WTC11 (cell line): ENCODE data around the gene AUH. TPM values are rescaled to one million over a fixed set of nuclear protein-coding genes. Genes with fewer than 3 reads are reported as not detected.

Source experiments
- ARID4B ChIP-seq: sonication (generic); formaldehyde crosslinking; IDR thresholded peaks from 2 replicates; pipeline ENCODE4 v1.8.0; 2023; ENCODE audit warnings: missing genetic modification reagents, mild to moderate bottlenecking, borderline replicate concordance
- E2F4 ChIP-seq: sonication (generic); formaldehyde crosslinking; IDR thresholded peaks from 2 replicates; pipeline ENCODE4 v1.8.1; 2022; ENCODE audit warnings: low read depth, mild to moderate bottlenecking, moderate library complexity, missing genetic modification reagents, borderline replicate concordance
- FOXJ3 ChIP-seq: sonication (generic); formaldehyde crosslinking; IDR thresholded peaks from 2 replicates; pipeline ENCODE4 v1.9.0; 2021; ENCODE audit warnings: missing genetic modification reagents, mild to moderate bottlenecking, borderline replicate concordance
- FOXK1 ChIP-seq: sonication (generic); formaldehyde crosslinking; IDR thresholded peaks from 2 replicates; pipeline ENCODE4 v1.8.0; 2022; ENCODE audit warnings: mild to moderate bottlenecking, moderate library complexity, missing genetic modification reagents
- GABPB1 ChIP-seq: sonication (generic); formaldehyde crosslinking; IDR thresholded peaks from 2 replicates; pipeline ENCODE4 v1.8.1; 2023; ENCODE audit warnings: mild to moderate bottlenecking, missing genetic modification reagents
- GTF2I ChIP-seq: fragments of 250-450 bp; sonication (Bioruptor Pico); conservative IDR thresholded peaks from 2 replicates; pipeline ENCODE4 v1.4.0; 2021; ENCODE audit warnings: mild to moderate bottlenecking
- HMGA2 ChIP-seq: fragments of 250-450 bp; sonication (Bioruptor Pico); IDR thresholded peaks from 2 replicates; pipeline ENCODE4 v1.4.0; 2021; ENCODE audit warnings: mild to moderate bottlenecking, moderate library complexity
- NFATC4 ChIP-seq: fragments of 250-450 bp; sonication (Bioruptor Pico); IDR thresholded peaks from 2 replicates; pipeline ENCODE4 v1.9.0; 2021; ENCODE audit warnings: mild to moderate bottlenecking
- SMAD4 ChIP-seq: sonication (generic); formaldehyde crosslinking; IDR thresholded peaks from 2 replicates; pipeline ENCODE4 v1.8.0; 2022; ENCODE audit warnings: mild to moderate bottlenecking, missing genetic modification reagents
- SP1 ChIP-seq: sonication (generic); formaldehyde crosslinking; conservative IDR thresholded peaks from 2 replicates; pipeline ENCODE4 v1.8.1; 2022; ENCODE audit warnings: missing genetic modification reagents
- TEAD4 ChIP-seq: sonication (generic); formaldehyde crosslinking; IDR thresholded peaks from 2 replicates; pipeline ENCODE4 v1.8.0; 2022; ENCODE audit warnings: mild to moderate bottlenecking, missing genetic modification reagents
- ZBTB21 ChIP-seq: sonication (generic); formaldehyde crosslinking; IDR thresholded peaks from 2 replicates; pipeline ENCODE4 v1.8.1; 2023; ENCODE audit warnings: mild to moderate bottlenecking, missing genetic modification reagents, borderline replicate concordance
- ZMAT4 ChIP-seq: fragments of 250-450 bp; sonication (Bioruptor Pico); IDR thresholded peaks from 2 replicates; pipeline ENCODE4 v1.9.0; 2021; ENCODE audit warnings: mild to moderate bottlenecking
- ZNF263 ChIP-seq: sonication (generic); formaldehyde crosslinking; IDR thresholded peaks from 2 replicates; pipeline ENCODE4 v1.8.1; 2022; ENCODE audit warnings: low read depth, mild to moderate bottlenecking, moderate library complexity, missing genetic modification reagents
- ZNF317 ChIP-seq: sonication (generic); formaldehyde crosslinking; IDR thresholded peaks from 2 replicates; pipeline ENCODE4 v1.8.1; 2023; ENCODE audit warnings: low read depth, mild to moderate bottlenecking, moderate library complexity, missing genetic modification reagents, borderline replicate concordance
- ZNF423 ChIP-seq: fragments of 250-450 bp; sonication (Bioruptor Pico); IDR thresholded peaks from 2 replicates; pipeline ENCODE4 v2.1.2; 2022; ENCODE audit warnings: mild to moderate bottlenecking, moderate library complexity
- total RNA-seq: library from RNA; stranded (reverse); gene quantifications from 3 replicates; pipeline ENCODE4 v1.2.3, GENCODE V29; 2021
- TF ChIP-seq, protein P1 (sequence below): fragments of 250-450 bp; sonication (Bioruptor Pico); IDR thresholded peaks from 2 replicates; pipeline ENCODE4 v1.8.0; 2021; ENCODE audit warnings: mild to moderate bottlenecking
- TF ChIP-seq, protein P2 (sequence below): sonication (generic); formaldehyde crosslinking; IDR thresholded peaks from 2 replicates; pipeline ENCODE4 v1.8.0; 2022; ENCODE audit warnings: missing genetic modification reagents
- TF ChIP-seq, protein P3 (sequence below): sonication (generic); formaldehyde crosslinking; IDR thresholded peaks from 2 replicates; pipeline ENCODE4 v1.8.1; 2023; ENCODE audit warnings: mild to moderate bottlenecking, missing genetic modification reagents
- TF ChIP-seq, protein P4 (sequence below): sonication (generic); formaldehyde crosslinking; IDR thresholded peaks from 2 replicates; pipeline ENCODE4 v1.8.1; 2022; ENCODE audit warnings: missing genetic modification reagents, borderline replicate concordance
- TF ChIP-seq, protein P5 (sequence below): sonication (generic); formaldehyde crosslinking; conservative IDR thresholded peaks from 2 replicates; pipeline ENCODE4 v1.8.1; 2022; ENCODE audit warnings: mild to moderate bottlenecking, missing genetic modification reagents

Gene AUH
- total RNA-seq, 1 experiment from 2014 or later, result 30.4 TPM

- TF ChIP-seq, protein P1, sequence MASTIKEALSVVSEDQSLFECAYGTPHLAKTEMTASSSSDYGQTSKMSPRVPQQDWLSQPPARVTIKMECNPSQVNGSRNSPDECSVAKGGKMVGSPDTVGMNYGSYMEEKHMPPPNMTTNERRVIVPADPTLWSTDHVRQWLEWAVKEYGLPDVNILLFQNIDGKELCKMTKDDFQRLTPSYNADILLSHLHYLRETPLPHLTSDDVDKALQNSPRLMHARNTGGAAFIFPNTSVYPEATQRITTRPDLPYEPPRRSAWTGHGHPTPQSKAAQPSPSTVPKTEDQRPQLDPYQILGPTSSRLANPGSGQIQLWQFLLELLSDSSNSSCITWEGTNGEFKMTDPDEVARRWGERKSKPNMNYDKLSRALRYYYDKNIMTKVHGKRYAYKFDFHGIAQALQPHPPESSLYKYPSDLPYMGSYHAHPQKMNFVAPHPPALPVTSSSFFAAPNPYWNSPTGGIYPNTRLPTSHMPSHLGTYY, result no peak
- TF ChIP-seq ZNF423 (CRISPR knock-in tag), result no peak
- TF ChIP-seq, protein P2, sequence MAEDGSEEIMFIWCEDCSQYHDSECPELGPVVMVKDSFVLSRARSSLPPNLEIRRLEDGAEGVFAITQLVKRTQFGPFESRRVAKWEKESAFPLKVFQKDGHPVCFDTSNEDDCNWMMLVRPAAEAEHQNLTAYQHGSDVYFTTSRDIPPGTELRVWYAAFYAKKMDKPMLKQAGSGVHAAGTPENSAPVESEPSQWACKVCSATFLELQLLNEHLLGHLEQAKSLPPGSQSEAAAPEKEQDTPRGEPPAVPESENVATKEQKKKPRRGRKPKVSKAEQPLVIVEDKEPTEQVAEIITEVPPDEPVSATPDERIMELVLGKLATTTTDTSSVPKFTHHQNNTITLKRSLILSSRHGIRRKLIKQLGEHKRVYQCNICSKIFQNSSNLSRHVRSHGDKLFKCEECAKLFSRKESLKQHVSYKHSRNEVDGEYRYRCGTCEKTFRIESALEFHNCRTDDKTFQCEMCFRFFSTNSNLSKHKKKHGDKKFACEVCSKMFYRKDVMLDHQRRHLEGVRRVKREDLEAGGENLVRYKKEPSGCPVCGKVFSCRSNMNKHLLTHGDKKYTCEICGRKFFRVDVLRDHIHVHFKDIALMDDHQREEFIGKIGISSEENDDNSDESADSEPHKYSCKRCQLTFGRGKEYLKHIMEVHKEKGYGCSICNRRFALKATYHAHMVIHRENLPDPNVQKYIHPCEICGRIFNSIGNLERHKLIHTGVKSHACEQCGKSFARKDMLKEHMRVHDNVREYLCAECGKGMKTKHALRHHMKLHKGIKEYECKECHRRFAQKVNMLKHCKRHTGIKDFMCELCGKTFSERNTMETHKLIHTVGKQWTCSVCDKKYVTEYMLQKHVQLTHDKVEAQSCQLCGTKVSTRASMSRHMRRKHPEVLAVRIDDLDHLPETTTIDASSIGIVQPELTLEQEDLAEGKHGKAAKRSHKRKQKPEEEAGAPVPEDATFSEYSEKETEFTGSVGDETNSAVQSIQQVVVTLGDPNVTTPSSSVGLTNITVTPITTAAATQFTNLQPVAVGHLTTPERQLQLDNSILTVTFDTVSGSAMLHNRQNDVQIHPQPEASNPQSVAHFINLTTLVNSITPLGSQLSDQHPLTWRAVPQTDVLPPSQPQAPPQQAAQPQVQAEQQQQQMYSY (CRISPR knock-in tag), result peak; percentile 60
- TF ChIP-seq GABPB1 (CRISPR knock-in tag), result peak; percentile 86
- TF ChIP-seq, protein P3, sequence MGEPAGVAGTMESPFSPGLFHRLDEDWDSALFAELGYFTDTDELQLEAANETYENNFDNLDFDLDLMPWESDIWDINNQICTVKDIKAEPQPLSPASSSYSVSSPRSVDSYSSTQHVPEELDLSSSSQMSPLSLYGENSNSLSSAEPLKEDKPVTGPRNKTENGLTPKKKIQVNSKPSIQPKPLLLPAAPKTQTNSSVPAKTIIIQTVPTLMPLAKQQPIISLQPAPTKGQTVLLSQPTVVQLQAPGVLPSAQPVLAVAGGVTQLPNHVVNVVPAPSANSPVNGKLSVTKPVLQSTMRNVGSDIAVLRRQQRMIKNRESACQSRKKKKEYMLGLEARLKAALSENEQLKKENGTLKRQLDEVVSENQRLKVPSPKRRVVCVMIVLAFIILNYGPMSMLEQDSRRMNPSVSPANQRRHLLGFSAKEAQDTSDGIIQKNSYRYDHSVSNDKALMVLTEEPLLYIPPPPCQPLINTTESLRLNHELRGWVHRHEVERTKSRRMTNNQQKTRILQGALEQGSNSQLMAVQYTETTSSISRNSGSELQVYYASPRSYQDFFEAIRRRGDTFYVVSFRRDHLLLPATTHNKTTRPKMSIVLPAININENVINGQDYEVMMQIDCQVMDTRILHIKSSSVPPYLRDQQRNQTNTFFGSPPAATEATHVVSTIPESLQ (CRISPR knock-in tag), result 0 out of 2 replicates have a peak, but pooled peaks have one; percentile 23
- no peak for TF ChIP-seq SMAD4
- no peak for TF ChIP-seq E2F4 (CRISPR knock-in tag)
- 0 out of 2 replicates have a peak, but pooled peaks have one; percentile 55 for TF ChIP-seq FOXJ3 (CRISPR knock-in tag)
- TF ChIP-seq, protein P4, sequence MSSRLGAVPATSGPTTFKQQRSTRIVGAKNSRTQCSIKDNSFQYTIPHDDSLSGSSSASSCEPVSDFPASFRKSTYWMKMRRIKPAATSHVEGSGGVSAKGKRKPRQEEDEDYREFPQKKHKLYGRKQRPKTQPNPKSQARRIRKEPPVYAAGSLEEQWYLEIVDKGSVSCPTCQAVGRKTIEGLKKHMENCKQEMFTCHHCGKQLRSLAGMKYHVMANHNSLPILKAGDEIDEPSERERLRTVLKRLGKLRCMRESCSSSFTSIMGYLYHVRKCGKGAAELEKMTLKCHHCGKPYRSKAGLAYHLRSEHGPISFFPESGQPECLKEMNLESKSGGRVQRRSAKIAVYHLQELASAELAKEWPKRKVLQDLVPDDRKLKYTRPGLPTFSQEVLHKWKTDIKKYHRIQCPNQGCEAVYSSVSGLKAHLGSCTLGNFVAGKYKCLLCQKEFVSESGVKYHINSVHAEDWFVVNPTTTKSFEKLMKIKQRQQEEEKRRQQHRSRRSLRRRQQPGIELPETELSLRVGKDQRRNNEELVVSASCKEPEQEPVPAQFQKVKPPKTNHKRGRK, result no peak
- peak; percentile 77; the same call in 1 of the 2 replicates for TF ChIP-seq ARID4B (CRISPR knock-in tag)
- TF ChIP-seq FOXK1 (CRISPR knock-in tag), result peak; percentile 45; the same call in 1 of the 2 replicates
- TF ChIP-seq, protein P5, sequence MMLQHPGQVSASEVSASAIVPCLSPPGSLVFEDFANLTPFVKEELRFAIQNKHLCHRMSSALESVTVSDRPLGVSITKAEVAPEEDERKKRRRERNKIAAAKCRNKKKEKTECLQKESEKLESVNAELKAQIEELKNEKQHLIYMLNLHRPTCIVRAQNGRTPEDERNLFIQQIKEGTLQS (CRISPR knock-in tag), result no peak
- peak; percentile 50; the same call in 1 of the 2 replicates for TF ChIP-seq ZNF317 (CRISPR knock-in tag)
- TF ChIP-seq HMGA2 (CRISPR knock-in tag), result no peak
- peak; percentile 38; the same call in 1 of the 2 replicates for TF ChIP-seq SP1 (CRISPR knock-in tag)
- no peak for TF ChIP-seq ZNF263 (CRISPR knock-in tag)
- TF ChIP-seq ZBTB21 (CRISPR knock-in tag), result no peak
- no peak for TF ChIP-seq NFATC4 (CRISPR knock-in tag)
- peak; percentile 83 for TF ChIP-seq TEAD4 (CRISPR knock-in tag)
- TF ChIP-seq GTF2I (CRISPR knock-in tag), result no peak
- TF ChIP-seq ZMAT4 (CRISPR knock-in tag), result no peak
Observed at GRCh38 chr9:91193658-91194391, 167.9 kb downstream of the AUH start (continued).
